ENCODE data around the gene RELA.
A peak's percentile ranks its signal among the peaks of the same experiment; 100 is the strongest.
"Not testable (repeated sequence)": the region's sequence is repeated elsewhere in the genome, so short reads cannot be mapped to it uniquely, and the experiment has no call there.

Gene RELA

DNA sequence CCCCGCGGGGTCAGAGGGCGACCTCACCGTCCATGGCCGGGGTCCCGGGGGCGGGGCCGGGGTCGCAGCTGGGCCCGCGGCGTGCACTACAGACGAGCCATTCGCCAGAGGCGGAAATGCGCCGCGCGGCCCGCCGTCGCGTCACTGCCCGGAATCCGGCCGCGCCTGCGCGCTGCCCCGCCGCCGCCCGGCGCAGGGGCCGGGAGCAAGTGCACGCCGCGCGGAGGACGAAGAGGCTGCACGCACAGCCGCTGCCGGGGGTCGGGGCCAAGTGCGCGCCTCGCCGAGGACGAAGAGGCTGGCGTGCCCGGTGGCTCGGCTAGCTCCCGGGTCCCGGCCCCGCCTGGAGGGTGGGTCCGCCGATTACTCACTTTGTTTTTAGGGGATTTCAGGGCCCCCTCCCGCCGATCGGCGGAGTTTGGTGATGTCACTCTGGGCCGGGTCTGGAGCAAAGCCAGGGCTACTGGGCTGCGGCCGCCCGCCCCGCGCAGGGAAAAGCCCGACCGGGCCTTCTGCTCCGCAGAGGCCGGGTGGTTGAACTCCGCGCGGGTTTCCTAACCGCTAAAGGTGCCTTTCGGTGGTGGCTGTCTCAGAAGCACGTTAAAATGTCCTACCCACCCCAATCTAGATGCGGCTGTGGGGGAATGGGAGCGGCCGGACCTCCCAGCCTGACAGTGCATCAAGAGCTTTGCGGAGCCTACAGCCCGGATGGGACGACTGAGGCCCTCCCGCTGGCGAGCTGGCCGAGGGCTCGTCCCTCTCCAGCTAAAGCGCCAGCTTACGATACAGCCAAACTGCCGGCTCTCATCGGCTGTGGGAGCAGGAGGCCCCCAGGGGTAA is at the start of gene RELA:
TSS of gene RELA (minus strand) at position 118 of the 840 bp plus-strand sequence. CDS start at position 34, 84 bp downstream.
- peak; percentile 90 for DNase-seq (ENCODE audit: low spot score)

DNA sequence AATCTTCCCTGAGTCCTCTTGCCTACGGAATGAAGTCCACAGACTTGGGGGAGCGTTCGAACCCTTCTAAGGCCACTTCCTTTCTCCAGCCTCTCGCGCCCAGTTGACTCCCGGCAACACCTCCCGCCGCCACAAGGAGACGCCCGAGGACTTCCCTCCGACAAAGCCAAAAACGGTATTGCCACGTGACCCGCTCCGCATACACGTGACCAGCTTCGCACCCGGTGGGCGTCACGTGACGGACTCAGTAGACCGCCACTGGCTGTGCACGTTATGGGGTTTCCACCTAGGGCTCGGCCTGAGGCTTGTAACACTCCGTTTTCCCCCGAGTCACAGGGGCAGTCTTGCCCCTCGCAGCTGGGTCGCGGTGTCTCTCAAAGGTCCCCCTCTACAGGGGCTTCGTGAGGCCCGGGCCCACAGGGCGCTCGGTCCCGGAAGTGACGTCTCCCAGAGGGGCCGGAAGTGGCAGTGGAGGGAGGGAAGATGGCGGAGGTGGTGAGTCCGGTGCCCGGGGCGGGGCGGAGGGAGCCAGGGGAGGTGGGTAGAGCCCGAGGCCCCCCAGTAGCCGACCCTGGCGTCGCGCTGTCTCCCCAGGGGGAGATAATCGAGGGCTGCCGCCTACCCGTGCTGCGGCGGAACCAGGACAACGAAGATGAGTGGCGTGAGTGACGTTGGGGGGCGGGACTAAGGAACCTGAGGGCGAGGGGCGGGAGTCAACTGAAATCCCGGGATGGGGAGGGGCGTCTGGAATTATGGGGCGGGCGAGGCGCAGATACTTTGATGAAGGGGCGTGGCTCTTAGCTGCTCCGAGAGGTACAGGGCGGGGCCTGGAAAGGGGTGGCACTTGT is 49.3 kb upstream of the RELA start, which contains the start of gene KAT5:
TSS of gene KAT5 (plus strand) at position 468 of the 848 bp plus-strand sequence. CDS start at position 484, 16 bp downstream.
- peak; percentile 97 for DNase-seq (ENCODE audit: low spot score)

- DNase-seq (ENCODE audit: low spot score) = no peak
Measured at GRCh38 chr11:65710421-65710820, 47.7 kb upstream of the RELA start.

DNA sequence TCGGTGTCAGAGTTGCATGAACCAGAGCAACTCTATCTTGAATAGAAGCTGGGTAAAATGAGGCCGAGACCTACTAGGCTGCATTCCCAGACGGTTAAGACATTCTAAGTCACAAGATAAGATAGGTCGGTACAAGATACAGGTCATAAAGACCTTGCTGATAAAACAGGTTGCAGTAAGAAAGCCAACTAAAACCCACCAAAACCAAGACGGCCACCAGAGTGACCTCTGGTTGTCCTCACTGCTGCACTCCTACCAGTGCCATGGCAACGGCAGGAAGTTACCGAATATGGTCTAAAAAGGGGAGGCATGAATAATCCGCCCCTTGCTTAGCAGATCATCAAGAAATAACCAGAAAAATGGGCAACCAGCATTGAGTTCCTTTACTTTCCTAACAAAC is 46.9 kb upstream of the RELA start:
- DNase-seq (ENCODE audit: low spot score) = no peak

DNA sequence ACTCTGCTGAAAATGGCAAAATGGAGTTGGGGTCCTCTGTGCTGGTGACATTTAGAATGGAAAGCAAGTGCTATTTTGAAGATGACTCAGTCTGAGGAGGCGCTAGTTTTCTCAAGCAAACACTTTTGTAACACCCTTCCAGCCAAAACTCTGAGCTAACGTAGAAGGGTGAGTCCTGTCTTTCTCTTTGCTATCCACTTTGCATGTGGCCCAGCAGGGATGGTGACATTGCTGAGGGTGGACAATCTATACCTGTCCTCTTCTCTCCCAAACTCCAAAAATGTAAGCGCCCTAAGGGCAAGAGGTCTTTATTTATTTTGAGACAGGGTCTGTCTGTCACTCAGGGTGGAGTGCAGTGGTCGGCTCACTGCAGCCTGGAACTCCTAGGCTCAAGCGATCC is 45.7 kb upstream of the RELA start:
- no peak for DNase-seq (ENCODE audit: low spot score)

GRCh38 chr11:65707002-65707401 is 44.3 kb upstream of the RELA start:
- DNase-seq (ENCODE audit: low spot score) = not testable (repeated sequence)

- DNase-seq (ENCODE audit: low spot score) = peak; percentile 53
Measured at GRCh38 chr11:65706303-65706763, 43.6 kb upstream of the RELA start.

GRCh38 chr11:65703846-65704245 is 41.1 kb upstream of the RELA start:
- no peak for DNase-seq (ENCODE audit: low spot score)

DNA sequence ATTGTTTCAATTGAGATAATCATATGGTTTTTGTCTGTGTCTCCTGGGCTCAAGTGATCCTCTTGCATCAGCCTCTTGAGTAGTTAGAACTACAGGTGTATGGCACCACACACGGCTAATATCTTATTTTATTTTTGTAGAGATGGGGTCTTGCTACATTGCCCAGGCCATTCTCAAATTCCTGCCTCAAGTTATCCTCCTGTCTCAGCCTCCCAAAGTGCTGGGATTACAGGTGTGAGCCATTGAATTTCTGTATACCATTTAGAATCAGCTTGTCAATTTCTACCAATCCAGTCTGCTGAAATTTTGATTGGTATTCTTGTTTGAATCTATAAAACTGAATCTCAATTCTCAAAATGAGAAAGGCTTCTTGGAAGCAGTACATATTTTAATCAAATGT is 39.0 kb upstream of the RELA start:
- no peak for DNase-seq (ENCODE audit: low spot score)

GRCh38 chr11:65700399-65700798 is 37.7 kb upstream of the RELA start:
- no peak for DNase-seq (ENCODE audit: low spot score)

DNA sequence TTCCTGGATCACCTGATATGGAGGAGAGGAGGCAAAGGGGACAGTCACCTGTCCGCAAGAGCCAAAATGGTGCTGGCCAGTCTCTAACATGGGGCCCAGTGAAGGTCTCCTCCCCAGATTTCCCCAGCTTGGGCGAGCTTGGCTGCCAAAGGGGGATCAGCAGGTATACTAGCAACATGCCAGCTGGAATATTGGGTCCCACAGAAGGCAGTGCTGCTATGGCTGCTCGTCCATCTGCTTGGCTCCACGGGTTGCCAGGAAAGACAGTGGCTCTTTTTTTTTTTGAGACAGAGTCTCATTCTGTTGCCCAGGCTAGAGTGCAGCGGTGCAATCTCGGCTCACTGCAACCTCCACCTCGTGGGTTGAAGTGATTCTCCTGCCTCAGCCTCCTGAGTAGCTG is 36.6 kb upstream of the RELA start:
- DNase-seq (ENCODE audit: low spot score) = no peak

- no peak for DNase-seq (ENCODE audit: low spot score)
Measured at GRCh38 chr11:65698205-65698604, 35.5 kb upstream of the RELA start.

- no peak for DNase-seq (ENCODE audit: low spot score)
Measured at GRCh38 chr11:65696802-65697552, 34.3 kb upstream of the RELA start.

DNA sequence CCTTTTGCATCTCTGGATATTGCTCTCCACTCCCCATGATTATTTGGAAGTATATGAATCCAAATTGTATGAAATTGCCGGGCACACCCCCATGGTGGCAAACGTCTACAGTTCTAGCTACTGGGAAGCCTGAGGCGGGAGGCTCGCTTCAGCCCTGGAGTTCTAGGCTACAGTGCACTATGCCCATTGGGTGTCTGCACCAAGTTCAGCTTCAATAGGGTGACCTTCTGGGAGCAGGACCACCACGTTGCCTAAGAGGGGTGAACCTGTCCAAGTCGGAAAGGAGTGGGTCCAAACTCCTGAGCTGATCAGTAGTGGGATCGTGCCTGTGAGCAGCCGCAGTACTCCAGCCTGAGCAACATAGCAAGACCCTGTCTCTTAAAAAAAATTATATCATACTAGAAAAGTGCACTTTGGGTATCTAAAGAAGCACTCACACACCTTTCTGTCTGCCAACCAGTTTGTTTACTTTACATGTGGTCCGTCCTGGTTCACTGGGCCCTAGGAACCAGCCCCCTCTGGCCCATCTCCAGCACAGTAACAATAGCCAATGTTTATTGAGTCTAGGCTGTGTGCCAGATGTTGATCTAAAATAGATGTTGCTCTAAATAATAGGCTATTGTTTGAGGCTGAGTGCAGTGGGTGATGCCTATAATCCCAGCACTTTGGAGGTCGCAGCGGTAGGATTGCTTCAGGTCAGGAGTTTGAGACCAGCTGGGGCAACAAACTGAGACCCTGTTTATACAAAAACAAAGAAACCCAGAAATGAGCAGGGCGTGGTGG is 32.9 kb upstream of the RELA start:
- DNase-seq (ENCODE audit: low spot score) = peak; percentile 94

- DNase-seq (ENCODE audit: low spot score) = no peak
Measured at GRCh38 chr11:65692367-65692766, 29.7 kb upstream of the RELA start.

DNA sequence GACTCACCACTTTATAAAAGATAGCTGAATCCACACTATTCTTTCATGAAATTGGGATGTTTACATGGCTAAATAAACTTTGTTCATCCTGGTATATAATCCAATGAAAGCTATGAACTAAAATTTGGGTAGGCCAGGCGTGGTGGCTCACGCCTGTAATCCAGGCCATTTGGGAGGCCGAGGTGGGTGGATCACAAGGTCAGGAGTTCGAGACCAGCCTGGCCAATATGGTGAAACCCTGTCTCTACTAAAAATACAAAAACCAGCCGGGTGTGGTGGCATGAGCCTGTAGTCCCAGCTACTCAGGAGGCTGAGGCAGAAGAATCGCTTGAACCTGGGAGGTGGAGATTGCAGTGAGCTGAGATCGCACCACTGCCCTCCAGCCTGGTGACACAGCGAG is 29.1 kb upstream of the RELA start:
- DNase-seq (ENCODE audit: low spot score) = not testable (repeated sequence)

GRCh38 chr11:65685981-65686380 is 23.3 kb upstream of the RELA start:
- DNase-seq (ENCODE audit: low spot score) = no peak

DNA sequence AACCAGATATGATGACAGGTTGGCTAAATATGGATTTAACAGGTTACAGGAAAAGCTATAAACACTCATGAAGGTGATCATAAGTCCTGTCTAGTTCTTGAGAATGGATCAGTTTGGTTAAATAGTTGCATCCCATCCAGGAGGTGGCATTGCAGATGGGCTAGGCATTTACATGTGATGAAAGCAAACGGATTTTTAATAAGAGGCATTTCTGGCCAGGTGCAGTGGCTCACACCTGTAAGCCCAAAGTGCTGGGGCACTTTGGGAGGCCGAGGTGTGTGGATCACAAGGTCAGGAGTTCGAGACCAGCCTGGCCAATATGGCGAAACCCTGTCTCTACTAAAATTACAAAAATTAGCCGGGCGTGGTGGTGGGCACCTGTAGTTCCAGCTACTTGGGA is 20.8 kb upstream of the RELA start:
- not testable (repeated sequence) for DNase-seq (ENCODE audit: low spot score)

DNA sequence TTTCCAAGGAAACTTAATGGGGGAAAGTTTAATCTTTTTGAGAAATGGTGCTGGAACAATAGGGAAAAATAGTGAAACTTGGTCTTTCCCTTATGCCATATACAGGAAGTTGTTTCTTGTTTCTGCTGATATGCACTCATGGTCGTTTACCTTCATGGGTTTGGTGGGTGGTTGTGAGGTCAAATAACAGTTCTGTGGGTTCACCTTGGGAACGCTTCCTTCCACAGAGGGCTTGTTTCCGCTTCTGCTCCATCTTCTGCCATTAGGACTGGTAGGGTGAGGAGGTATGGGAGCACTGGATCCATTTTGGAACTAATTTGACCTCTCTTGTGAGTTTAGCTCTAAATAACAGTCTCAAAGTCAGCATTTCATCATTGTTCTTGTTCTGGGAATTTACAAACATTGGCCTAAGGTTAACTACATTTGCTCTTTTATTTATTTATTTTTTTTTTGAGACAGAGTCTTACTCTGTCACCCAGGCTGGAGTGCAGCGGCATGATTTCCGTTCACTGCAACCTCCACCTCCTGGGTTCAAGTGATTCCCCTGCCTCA is 17.6 kb upstream of the RELA start:
- DNase-seq (ENCODE audit: low spot score) = no peak

GRCh38 chr11:65672982-65673381 is 10.3 kb upstream of the RELA start:
- no peak for DNase-seq (ENCODE audit: low spot score)

Data from pons (tissue), 1 donor.